HG02973 (cell line): ENCODE data around the gene HDAC4.

Experiments
- ATAC-seq: cut with Tn5 transposase; IDR thresholded peaks from one replicate; pipeline ENCODE4 v1.9.1; 2021; ENCODE audit warnings: moderate library complexity; ENCODE audit not compliant: unreplicated experiment

HDAC4 gene

DNA sequence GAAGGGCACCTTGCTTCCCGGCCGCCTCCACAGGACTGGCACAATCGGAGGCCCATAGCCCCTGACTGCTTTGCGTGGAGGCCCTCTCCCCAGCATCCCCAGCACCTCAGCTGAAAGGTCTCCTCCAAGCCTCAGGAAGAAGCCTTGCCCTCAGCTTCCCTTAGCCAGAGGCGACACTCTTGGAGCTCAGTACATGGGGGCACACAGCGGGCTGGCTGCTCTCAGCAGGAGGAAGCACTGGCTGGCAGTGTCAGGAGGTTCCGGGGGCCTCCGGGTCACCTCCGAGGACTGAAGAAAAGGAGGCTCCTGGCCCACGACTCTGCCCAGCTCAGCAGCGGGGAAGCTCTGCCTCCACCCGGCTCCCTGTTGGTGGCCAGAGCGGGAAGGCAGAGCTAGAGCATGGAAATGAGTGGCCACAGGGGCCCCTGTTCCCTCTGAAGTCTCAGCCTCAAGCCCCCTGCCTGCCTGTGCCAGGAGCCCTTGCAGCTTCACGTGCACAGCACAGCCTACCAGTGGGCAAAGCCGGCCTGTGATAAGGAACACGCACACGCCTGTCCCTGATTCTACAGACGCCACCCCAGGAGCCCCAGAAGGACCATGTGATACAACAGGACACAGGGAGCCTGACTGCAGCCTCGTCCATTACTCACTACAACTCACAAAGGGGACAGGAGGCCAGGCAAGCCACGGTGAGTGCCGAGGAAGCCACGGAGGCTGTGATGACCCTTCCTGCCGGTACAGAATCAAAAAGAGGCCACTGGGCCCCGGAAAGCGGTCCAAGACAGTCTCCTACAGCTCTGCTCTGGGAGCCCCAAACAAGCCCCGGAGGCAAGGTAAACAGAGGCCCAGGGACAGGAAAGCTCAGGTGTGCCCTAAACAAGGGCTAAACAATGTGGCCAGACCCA is 15.5 kb downstream of the HDAC4 start:
- ATAC-seq, result no peak

GRCh38 chr2:239383759-239384156 is 17.1 kb downstream of the HDAC4 start:
- ATAC-seq, result no peak

GRCh38 chr2:239383036-239383758 is 17.6 kb downstream of the HDAC4 start:
- no peak for ATAC-seq

GRCh38 chr2:239382384-239382880 is 18.4 kb downstream of the HDAC4 start:
- ATAC-seq, result no peak

GRCh38 chr2:239381709-239382134 is 19.1 kb downstream of the HDAC4 start:
- ATAC-seq, result peak; percentile 63

DNA sequence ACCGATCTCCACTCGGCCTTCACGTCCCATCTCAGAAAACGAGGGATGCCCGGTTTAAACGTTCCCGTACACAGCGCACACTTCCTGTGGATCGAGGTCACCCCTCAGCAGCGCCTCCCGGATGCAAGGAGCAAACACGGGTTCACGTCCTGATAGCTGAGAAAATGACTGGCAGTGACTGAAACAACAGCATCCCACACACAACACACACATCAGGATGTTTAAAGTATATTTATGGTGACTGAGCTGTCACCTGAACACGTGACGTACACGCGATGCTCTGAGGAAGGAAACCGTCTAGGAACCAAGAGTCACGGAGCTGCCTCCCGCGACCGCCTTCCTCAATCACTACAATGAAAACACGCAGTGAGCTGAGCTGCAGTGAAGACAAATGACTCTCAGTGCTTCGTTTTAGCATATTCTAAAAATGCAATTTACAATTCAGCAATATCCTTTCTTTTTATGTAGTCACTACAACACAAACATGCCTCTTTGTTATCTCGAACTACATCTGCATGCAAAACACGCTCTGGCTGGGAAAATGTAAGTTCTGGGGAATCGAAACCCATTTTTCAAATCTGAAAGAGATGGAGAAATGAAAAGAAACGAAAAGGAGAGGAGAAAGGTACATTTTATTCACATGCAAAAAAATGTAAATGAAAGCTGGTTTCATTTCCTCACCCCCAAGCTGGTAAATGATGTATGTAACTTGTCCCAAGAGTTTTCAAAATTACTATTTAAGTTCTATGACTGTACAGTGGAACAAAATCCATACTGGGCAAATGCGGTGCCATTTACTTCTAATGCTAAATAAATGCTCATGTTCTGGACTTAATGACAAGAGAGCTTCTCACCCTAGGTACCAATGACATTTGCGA is 19.8 kb downstream of the HDAC4 start:
- peak; percentile 50 for ATAC-seq

DNA sequence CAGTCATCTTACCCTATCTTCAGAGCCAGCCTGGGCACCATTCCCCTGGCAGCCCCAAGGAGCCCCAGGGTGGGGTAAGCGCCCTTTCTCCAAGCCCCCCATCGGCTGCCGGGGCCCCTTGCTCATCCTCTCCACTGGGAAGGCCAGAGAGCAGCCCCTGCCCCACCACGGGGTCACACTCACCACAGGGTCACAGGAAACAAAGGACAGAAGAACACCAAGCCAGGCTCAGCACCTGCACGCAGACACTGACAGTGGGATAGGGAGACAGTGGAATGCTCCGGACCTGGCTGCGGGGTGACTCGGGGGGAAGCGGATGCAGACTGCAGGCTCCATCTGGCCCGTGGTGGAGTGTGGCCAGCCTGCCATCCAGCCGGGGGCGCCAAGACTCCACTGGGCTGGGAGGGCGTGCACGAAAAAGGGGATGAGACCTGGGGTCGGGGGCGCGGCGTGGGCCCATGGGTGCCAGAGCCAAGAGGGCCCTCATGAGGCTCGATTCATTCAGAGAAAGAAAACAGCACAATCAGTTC is 21.1 kb downstream of the HDAC4 start:
- no peak for ATAC-seq

- no peak for ATAC-seq
Measured at GRCh38 chr2:239378918-239379640, 21.7 kb downstream of the HDAC4 start.

DNA sequence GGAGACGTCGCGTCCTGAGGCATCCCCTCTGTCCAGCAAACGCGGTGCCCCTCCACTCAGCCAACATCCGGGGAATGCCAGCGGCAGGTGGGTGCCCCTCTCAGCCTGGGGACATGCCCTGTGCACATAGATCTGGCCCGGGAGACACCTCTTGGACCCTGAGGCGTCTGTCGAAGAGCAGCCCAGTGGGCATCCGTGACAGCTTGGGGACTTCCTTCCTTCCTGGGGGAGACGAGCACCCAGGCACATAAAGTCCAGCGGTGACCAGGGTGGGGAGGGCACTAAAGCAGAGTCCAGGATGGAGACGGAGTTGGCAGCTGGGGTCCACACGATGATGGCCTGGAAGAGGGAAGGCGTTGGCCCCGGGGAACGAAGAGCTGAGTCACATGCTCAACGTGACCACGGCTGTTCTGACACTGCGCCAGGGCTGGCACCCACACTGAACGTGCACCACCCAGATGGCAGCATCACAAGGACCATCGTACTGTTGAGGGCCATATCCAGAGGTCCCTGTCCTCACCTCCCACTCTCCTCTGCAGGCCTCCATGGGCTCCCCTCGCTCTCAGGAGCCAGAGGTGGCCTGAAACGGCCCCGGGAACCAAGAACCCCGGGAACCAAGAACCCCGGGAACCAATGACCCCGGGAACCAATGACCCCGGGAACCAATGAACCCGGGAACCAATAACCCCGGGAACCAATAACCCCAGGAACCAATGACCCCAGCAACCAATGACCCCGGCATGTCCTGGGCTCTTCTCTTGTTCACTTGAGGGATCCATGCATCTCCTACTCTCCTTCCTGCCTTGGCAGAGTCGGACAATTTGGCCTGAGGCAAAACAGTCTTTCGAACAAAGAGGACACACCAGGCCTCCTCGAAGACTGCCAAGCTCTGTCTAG is 22.6 kb downstream of the HDAC4 start:
- no peak for ATAC-seq

GRCh38 chr2:239377591-239377990 is 23.2 kb downstream of the HDAC4 start:
- ATAC-seq, result no peak

- ATAC-seq, result no peak
Measured at GRCh38 chr2:239376942-239377531, 23.8 kb downstream of the HDAC4 start.

- no peak for ATAC-seq
Measured at GRCh38 chr2:239376351-239376750, 24.5 kb downstream of the HDAC4 start.

- no peak for ATAC-seq
Measured at GRCh38 chr2:239375278-239376061, 25.4 kb downstream of the HDAC4 start.

DNA sequence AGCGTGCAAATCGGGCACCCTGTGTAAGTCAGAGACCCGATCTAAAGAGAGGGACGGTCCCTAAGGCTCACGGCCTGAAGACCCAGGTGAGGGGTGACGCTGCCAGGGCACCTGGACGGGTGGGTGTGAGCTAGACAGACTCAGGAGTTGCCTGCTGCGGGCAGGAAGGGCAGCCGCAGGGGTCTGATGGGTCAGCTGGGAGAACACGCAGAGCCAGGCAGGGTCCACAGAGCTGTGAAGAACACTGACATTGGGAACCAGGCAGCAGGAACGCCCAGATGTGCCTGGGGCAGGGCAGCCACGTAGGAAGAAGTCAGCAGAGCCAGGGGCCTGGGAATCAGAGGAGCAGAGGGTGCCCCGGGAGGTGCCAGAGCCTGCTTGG is 25.9 kb downstream of the HDAC4 start:
- no peak for ATAC-seq

- no peak for ATAC-seq
Measured at GRCh38 chr2:239372835-239373234, 28.0 kb downstream of the HDAC4 start.

GRCh38 chr2:239371726-239372686 is 28.8 kb downstream of the HDAC4 start:
- ATAC-seq, result no peak
